ENCODE measurements around the gene ARHGEF37.
"Not testable (repeated sequence)": the region's sequence is repeated elsewhere in the genome, so short reads cannot be mapped to it uniquely, and the experiment has no call there.

ARHGEF37 gene

GRCh38 chr5:149646564-149646963, 65.3 kb downstream of the ARHGEF37 start:
- DNase-seq (ENCODE audit: low spot score): peak; percentile 66

DNA sequence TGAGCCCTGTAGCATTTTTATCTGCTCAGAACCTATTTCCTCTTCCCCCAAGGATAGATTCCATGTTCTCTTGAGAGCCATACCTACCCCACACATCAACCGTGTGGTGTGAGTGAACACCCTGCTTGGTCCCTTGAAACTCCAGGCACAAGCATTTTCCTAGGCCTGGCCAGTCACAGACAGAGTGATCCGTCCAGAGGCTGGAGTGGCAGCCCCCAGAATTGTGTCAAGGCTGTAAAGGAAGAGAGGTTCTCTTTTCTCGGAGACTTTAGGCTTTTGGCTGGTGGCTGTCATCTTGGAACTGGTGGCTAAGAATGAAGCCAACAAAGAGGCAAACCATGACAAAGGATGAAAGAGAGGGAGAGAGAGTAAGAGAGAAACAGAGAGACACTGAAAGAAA, 66.0 kb downstream of the ARHGEF37 start:
- DNase-seq (ENCODE audit: low spot score): no peak
- no peak for FAIRE-seq

More at GRCh38 chr5:149646564-149646963, 65.3 kb downstream of the ARHGEF37 start:
- FAIRE-seq: peak; percentile 86

DNA sequence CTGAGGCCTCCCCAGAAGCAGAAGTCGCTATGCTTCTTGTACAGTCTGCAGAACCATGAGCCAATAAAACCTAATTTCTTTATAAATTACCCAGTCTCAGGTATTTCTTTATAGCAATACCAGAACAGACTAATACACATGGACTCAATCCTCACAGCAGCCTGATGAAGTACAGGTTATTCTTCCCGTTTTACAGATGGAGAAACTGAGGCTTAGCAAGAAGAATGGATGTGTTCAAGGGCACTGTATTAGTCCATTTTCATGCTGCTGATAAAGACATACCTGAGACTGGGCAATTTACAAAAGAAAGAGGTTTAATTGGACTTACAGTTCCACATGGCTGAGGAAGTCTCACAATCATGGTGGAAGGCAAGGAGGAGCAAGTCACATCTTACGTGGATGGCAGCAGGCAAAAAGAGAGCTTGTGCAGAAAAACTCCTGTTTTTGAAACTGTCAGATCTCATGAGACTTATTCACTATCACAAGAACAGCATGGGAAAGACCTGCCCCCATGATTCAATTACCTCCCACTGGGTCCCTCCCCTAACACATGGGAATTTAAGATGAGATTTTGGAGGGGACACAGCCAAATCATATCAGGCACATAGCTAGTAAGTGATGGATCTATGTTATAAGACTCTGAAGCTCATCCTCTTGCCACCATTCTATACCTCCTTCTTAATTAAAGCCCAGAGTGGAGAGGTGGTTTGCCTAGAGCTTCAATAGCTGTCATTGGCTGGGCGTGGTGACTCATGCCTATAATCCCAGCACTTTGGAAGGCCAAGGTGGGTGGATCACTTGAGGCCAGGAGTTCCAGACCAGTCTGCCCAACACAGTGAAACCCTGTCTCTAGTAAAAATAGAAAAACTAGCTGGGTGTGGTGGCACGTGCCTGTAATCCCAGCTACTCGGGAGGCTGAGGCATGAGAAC, 67.4 kb downstream of the ARHGEF37 start:
- FAIRE-seq; DNase-seq (ENCODE audit: low spot score): not testable (repeated sequence)

DNA sequence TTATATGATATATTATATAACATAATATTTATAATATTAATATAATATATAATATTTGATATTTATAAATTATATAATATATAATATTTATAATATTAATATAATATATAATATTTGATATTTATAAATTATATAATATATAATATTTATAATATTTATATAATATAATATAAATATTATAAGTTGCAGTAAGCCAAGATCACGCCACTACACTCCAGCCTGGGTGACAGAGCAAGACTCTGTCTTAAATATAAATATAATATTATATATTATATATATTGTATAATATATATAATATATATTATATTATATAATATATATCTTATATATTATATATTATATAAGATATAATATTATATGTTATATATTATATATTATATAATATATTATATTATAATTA, 68.4 kb downstream of the ARHGEF37 start:
- not testable (repeated sequence) for DNase-seq (ENCODE audit: low spot score); FAIRE-seq

DNA sequence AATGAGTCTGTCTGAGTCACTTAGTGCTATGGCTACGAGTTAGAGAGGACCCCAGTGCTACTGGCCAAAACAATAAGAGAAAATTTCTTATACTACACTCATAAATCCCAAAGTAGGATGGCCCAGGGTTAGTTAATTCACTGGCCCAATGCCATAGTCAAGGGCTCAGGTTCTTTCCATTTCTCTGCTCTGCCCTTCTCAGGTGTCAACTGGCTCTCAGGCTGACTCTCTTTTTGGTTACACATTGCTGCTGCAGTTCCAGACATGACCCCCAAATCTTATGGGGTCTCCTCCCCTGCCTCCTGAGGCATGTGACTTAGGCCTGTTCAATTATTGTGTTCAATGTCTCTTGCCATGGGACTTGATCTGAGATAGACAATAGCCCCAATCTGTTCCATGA, 70.4 kb downstream of the ARHGEF37 start:
- no peak for FAIRE-seq

DNA sequence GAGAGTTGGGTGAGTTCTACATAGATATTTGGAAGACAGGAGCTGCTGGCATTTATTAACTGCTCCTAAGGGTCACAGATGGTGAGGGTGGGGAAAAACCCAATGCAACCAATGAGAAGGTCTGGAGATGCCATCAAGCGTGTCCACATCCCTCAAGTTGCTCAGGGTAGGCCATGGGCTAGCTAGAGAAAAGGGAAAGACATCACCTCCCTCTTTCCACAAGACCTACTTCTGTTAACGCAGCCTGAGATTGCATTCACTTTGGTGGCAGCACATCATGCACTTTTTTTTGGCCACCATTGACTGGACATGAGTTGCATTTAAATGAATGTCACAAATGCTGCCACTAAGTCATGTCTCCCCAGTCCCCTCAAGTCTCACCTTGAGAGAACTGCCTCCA, 71.4 kb downstream of the ARHGEF37 start:
- FAIRE-seq (no peak), DNase-seq (ENCODE audit: low spot score) (no peak)

More for the DNA sequence above, 70.4 kb downstream of the ARHGEF37 start:
- no peak for DNase-seq (ENCODE audit: low spot score)

DNA sequence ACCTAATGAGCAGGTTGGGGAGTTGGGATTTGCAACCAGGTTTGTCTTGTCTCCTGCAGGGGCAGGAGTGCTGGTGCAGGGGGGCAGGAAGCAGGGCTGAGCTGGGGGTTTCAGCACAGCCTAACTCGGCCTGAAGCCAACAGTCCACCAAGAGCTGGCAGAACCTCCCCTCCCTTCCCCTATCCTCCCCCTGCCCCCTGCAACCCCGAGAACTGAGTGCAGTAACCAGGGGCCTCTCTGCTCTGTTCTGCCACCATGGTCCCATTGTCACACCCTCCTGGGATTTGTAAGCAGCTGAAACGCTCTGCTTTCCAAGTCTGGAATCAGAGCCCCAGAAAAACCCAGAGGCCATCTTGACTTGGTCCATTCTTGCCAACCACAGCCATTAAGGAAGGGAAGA, 72.9 kb downstream of the ARHGEF37 start:
- FAIRE-seq (no peak), DNase-seq (ENCODE audit: low spot score) (no peak)

DNA sequence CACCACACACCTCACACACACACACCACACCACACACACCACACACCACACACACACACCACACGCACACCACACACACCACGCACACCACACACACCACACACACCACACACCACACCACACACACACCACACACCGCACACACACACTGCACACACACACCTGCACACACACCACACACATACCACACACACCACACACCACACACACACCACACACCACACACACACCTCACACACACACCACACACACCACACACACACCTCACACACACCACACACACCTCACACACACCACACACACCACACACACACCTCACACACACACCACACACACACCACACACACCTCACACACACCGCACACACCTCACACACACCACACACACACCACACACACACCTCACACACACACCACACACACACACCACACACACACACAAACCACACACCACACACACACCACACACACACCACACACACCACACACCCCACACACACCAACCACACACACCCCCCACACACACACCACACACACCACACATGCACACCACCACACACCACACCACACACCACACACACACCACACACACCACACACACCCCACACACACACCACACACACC, 73.7 kb downstream of the ARHGEF37 start:
- DNase-seq (ENCODE audit: low spot score) (no peak), FAIRE-seq (peak; percentile 100)

DNA sequence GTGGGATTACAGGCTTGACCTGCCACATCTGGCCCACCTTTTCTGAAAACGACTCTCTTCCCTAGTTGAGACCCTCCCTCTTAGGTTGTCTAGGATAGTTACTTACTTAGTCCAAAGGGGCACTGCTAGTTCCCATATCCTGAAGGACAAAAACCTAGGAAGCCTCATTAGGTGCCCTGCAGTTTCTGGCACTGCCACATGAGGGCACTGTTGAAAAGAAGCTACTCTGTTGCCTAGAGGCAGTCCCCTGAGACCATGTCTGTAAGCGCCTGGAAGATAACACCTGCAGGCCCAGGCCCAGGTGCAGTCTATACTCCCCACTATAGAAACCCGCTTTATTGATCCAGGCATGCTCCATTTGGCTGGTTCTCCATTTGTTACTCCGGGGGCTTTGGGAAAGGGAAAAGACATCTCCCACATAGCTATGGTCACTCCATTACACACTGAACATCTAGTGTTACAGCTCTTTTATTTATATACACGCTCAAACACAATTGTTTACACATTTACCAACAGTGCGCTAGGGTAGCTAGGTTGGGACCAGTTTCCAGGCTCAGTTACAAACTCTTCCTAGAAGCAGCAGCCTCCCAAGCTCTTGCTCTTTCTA, 75.4 kb downstream of the ARHGEF37 start:
- no peak for DNase-seq (ENCODE audit: low spot score)
- no peak for FAIRE-seq

- DNase-seq (ENCODE audit: low spot score): no peak
- FAIRE-seq: no peak
These were observed 76.0 kb downstream of the ARHGEF37 start for GRCh38 chr5:149657324-149657723.

DNA sequence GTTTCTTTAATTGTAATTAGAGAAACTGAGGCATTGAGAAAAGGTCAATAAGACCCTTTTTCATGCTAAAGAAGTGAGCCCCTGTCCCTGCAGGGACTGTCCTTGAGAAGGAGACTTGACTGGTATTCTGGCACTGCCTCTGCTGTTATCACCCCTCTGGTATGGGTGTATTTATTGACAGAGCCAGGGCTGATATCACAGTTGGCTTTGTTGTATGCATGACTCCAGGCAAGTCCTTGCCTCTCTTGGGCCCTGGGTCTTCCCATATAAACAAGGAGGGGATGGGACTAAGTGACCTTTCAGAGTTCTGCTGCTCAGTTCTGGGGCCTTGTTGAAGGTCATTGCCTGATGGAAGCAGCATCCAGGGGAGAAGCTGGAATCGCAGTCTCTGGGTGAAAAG, 77.0 kb downstream of the ARHGEF37 start:
- FAIRE-seq: no peak
- DNase-seq (ENCODE audit: low spot score): no peak

DNA sequence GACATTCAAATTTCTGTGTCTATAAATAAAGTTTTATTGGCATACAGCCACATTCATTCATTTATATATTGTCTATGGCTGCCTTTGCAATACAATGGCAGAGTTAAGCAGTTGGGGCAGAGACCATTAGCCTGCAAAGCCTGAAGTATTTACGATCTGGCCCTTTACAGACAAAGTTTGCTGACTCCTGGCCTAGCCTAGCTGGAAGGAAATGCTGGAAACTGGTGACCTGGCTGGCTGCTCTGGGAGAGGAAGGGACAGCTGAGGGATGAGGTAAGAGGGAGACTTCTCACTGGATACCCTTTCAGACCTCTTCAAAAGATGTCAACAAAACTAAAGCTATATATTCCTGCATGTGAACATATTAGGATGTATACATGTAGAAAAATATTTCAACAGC, 82.8 kb downstream of the ARHGEF37 start:
- DNase-seq (ENCODE audit: low spot score) (no peak), FAIRE-seq (no peak)

GRCh38 chr5:149664666-149665415, 83.5 kb downstream of the ARHGEF37 start:
- FAIRE-seq: no peak

DNA sequence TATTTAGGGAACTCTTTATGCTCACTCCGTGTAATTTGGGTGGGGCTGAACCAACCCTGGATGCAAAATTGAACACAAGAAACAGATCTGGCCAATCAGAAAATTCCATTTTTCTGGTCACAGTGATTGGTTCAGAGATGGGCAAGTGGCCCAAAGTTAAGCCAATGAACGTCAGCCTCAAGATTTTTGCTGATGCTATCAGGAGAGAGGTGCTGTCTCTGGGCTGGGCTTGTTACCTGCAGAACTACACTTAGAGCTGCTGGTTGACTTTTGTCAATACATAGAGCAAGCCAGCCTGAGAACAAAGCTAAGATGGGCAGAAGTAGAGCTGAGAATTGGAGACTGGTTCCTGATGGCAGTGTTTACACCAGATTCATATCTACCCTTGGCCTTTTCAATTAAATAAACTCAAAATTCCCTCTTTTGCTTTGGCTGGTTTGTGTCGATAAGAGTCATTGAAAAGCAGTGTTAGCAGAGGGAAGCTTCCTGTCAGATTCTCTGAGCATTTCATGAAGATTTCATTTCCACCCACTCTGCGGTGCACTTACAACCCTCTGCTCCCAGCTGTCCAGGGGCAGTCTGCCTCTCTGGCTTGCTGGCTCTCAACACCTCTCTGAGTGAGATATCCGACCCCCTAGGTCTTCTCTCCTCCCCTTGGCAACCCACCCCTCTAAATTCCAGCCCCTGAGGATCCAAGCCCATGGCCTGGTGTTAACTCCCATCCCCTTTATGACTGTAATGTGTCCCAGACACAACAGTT, 84.3 kb downstream of the ARHGEF37 start:
- no peak for FAIRE-seq
- DNase-seq (ENCODE audit: low spot score): no peak

More at GRCh38 chr5:149664666-149665415, 83.5 kb downstream of the ARHGEF37 start:
- no peak for DNase-seq (ENCODE audit: low spot score)

- FAIRE-seq (no peak), DNase-seq (ENCODE audit: low spot score) (peak; percentile 46)
These were observed 85.0 kb downstream of the ARHGEF37 start for GRCh38 chr5:149666212-149666852.

GRCh38 chr5:149667084-149667828, 86.0 kb downstream of the ARHGEF37 start:
- no peak for FAIRE-seq
- peak; percentile 50 for DNase-seq (ENCODE audit: low spot score)

GRCh38 chr5:149667829-149668330, 86.6 kb downstream of the ARHGEF37 start:
- no peak for FAIRE-seq
- DNase-seq (ENCODE audit: low spot score): no peak

DNA sequence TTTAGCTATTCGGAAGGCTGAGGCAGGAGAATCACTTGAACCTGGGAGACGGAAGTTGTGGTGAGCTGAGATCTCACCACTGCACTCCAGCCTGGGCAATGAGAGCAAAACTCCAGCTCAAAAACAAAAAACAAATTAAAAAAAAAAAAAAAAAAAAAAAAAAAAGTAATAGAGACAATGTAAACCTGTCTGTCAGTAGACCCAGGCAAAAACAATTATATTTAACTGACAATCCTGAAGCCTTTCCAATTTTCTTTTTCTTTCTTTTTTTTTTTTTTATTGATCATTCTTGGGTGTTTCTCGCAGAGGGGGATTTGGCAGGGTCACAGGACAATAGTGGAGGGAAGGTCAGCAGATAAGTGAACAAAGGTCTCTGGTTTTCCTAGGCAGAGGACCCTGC, 88.0 kb downstream of the ARHGEF37 start:
- FAIRE-seq; DNase-seq (ENCODE audit: low spot score): not testable (repeated sequence)

DNA sequence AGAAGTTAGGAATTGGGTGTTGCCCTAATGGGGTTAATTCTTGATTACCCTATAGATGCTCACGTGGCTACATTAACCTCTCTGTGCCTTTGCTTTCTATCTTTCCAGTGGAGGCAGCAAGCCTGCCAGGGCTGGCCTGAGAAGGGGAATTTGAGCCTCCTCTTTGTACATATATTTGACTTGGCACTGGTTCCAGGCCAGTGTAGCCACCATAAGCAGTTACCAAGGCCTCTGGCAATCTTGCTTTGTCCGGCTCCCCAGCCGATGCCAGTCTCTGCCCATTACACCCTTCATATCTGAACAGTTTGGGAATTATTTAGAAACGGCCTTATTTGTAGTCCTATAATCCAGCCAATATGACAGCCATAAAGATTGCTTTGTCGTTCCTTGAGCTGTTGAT, 90.2 kb downstream of the ARHGEF37 start:
- no peak for FAIRE-seq
- DNase-seq (ENCODE audit: low spot score): no peak

Measured in urothelium cell line (cell line).